GM10266 (cell line): ENCODE results near the gene CDRT15.
"Not testable (repeated sequence)": the region's sequence is repeated elsewhere in the genome, so short reads cannot be mapped to it uniquely, and the experiment has no call there.

ENCODE experiments used
- DNase-seq: peaks from one replicate; pipeline ENCODE4 v3.0.0; 2012; ENCODE audit errors: extremely low spot score
- CTCF ChIP-seq: IDR thresholded peaks from 2 replicates; pipeline ENCODE4 v1.5.1; 2012; ENCODE audit warnings: mild to moderate bottlenecking, low read depth; ENCODE audit not compliant: control insufficient read depth, insufficient read depth; ENCODE audit errors: missing control alignments

Gene CDRT15

GRCh38 chr17:14245629-14246028 is 9.0 kb upstream of the CDRT15 start:
- no peak for TF ChIP-seq CTCF
- DNase-seq, result no peak

GRCh38 chr17:14245002-14245401 is 8.3 kb upstream of the CDRT15 start:
- TF ChIP-seq CTCF, result no peak

GRCh38 chr17:14239271-14239670 is 2.6 kb upstream of the CDRT15 start:
- not testable (repeated sequence) for DNase-seq

More at GRCh38 chr17:14245002-14245401, 8.3 kb upstream of the CDRT15 start:
- no peak for DNase-seq

GRCh38 chr17:14236032-14236431 is 630 bp downstream of the CDRT15 start:
- not testable (repeated sequence) for DNase-seq

GRCh38 chr17:14235047-14235446 is 1.6 kb downstream of the CDRT15 start:
- not testable (repeated sequence) for DNase-seq

- DNase-seq, result not testable (repeated sequence)
Measured at GRCh38 chr17:14231187-14231586, 5.5 kb downstream of the CDRT15 start.

GRCh38 chr17:14228903-14229302 is 7.8 kb downstream of the CDRT15 start:
- no peak for TF ChIP-seq CTCF
- no peak for DNase-seq

- no peak for DNase-seq
- no peak for TF ChIP-seq CTCF
Measured at GRCh38 chr17:14227052-14227451, 9.6 kb downstream of the CDRT15 start.

GRCh38 chr17:14225254-14225980 is 11.2 kb downstream of the CDRT15 start:
- no peak for DNase-seq

More at GRCh38 chr17:14225254-14225980, 11.2 kb downstream of the CDRT15 start:
- no peak for TF ChIP-seq CTCF
